ENCODE results near the gene VMAC. TPM values are rescaled to one million over a fixed set of nuclear protein-coding genes. Genes with fewer than 3 reads are reported as not detected.
"Not testable (repeated sequence)": the region's sequence is repeated elsewhere in the genome, so short reads cannot be mapped to it uniquely, and the experiment has no call there.

VMAC gene, protein sequence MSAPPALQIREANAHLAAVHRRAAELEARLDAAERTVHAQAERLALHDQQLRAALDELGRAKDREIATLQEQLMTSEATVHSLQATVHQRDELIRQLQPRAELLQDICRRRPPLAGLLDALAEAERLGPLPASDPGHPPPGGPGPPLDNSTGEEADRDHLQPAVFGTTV
- total RNA-seq (2014; rRNA removed; shearing (Covaris generic)), result 1.6 and 4.4 TPM in 2 replicates

DNA sequence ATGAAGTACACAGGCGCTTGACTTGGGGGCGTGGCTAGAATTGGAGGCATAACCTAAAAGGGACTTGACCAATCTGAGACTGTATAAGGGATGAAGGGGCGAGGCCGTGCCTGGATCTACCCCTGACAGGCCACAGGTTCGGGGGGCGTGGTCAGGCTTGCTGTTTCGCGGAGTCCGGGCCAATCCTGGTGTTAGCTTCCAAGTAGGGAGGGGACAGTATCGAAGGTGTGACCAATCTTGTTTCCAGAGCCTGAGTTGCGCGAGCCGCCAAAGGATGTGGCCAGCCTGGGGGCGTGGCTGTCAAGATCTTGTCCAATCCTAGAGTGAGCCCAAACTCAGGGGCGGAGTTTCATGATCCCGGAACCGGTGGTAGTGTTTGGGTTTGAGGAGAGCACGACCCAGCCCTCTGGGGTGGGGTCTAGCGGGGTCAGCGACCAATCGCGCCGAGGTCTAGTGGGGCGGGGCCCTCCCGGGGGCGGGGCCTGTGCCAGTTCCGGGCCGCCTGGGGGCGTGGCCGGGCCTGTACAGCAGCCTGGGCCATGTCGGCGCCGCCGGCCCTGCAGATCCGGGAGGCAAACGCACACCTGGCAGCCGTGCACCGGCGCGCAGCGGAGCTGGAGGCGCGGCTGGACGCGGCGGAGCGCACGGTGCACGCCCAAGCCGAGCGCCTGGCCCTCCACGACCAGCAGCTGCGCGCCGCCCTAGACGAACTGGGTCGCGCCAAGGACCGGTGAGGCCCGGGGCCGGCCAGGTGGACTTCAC is at the start of gene VMAC:
Gene VMAC, plus strand, starts transcription at position 521 of the 762 bp plus-strand sequence. Its CDS starts 19 bp downstream, at position 540.
- peak; percentile 100 for DNase-seq (ENCODE audit: low read depth)

DNA sequence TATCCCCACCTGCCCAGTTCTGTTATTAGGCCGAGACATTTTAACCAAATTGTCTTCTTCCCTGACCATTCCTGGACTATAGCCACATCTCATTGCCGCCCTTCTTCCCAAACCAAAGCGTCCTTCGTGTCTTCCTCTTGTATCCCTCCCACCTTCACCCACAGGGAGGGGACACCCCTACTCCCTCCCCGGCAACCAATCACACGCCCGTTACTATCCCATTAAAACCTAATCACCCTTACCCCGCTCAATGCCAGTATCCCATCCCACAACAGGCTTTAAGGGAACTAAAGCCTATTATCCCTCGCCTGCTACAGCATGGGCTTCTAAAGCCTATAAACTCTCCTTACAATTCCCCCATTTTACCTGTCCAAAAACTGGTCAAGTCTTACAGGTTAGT is 49.5 kb upstream of the VMAC start:
- DNase-seq (ENCODE audit: low read depth), result not testable (repeated sequence)

DNA sequence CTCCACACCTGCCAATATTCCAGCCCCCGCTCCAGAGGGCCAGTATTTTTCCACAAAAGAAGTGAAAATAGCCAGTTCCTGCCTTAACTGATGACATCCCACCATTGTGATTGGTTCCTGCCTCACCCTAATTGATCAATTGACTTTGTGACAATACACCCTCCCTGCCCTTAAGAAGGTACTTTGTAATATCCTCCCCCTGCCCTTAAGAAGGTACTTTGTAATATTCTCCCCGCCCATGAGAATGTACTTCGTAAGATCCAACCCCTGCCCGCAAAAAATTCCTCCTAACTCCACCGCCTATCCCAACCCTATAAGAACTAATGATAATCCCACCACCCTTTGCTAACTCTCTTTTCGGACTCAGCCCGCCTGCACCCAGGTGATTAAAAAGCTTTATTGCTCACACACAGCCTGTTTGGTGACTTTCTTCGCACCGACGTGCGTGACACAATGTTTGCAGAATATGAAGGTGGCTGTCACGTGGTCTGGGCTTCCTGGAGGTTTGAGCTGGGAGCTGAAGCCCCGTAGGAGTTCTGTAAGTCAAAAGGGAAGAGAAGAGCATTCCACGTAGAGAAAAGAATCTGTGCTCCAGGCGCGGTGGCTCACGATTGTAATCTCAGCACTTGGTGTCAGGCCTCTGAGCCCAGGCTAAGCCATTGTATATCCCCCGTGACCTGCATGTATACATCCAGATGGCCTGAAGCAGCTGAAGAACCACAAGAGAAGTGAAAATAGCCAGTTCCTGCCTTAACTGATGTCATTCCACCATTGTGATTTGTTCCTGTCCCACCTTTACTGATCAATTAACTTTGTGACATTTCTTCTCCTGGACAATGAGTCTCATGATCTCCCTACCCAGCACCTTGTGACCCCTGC is 47.2 kb upstream of the VMAC start:
- DNase-seq (ENCODE audit: low read depth), result no peak

DNA sequence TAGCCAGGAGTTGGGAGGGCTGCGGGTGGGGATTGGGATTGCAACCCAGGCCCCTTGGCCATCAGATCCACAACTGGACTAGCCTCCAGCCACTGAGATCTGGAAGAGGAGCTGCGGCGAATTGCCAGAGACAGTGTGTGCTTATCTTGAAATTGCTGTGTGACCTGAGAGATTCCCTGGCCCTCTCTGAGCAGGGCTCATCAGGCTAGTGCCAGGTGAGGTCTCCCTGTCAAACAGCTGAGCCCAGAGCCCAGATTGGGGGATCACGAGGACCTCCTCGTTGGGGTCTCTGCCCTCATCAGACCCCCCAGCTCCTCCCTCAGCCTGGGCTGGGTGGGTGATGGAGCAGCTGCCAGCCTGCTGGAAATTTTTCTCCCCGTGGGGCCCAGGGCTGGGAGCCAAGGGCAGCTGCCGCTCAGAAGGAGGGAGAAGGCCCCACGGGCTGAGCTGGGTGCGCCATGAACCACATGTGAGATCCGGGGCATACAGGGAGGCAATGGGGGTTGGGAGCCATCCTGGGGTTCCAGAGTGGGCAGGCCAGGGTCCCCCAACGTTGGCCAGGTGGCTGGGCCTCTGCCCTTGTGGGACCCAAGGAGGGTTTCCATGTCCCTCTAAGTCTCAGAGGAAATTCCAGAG is 41.5 kb upstream of the VMAC start:
- DNase-seq (ENCODE audit: low read depth), result no peak

DNA sequence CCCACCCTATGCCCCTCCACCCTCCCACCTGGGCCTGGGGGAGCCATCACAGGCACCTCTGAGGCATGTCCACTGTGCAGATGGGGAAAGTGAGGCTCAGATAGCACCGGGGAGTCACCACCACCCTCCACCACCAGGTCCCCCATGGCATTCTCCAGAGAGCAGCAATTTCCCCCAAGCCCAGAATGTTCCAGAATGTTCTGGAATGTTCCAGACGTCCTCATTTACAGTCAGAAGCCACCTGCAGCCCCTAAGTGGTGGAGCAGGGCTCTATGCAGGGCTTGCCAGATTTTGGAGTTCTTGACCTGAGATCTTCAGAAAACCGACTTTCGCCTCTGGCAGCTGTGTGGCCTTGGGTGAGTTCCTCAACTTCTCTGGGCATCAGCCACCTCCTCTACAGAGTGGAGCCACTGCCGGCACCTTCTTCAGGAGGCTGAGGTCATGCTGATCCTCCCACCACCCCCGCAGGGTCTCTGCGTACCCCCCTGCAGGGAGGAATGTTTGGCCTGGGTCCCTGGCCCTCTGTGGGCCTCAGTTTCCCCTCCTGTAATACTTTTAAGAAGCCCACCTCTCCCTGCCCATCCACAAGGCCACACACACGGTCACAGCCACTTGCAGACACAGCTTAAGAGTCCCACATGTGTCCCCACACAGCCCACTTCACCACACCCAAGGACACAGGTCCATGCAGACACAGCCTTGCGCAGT is 40.5 kb upstream of the VMAC start:
- no peak for DNase-seq (ENCODE audit: low read depth)

DNA sequence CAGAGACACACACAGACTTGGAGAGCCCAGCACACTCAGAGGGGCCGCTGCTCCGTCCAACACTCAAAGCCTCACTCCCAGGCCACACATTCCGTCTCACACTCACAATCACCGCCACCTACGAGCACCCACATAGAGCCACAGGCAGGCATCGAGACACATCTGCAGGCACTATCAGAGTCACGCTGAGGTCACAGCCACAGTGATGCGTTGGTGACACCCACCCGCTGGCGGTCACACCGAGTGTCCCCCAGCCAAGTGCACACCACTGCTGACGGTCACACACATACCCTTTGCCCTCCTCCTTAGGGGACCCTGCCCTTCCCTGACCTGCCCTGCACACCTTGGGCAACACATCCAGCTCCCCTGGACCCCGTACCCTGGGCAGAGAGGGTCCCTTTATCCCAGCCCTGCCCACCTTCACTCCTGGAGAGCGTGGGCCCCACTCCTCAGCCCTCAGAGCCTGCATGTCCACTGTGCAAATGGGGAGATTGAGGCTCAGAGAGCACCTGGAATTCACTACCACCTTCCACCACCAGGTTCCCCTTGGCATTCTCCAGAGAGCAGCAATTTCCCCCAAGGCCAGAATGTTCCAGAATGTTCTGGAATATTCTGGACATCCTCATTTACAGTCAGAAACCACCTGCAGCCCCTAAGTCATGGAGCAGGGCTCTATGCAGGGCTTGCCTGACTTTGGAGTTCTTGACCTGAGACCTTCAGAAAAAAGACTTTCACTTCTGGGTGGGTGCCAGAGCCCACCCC is 39.8 kb upstream of the VMAC start:
- DNase-seq (ENCODE audit: low read depth), result no peak

DNA sequence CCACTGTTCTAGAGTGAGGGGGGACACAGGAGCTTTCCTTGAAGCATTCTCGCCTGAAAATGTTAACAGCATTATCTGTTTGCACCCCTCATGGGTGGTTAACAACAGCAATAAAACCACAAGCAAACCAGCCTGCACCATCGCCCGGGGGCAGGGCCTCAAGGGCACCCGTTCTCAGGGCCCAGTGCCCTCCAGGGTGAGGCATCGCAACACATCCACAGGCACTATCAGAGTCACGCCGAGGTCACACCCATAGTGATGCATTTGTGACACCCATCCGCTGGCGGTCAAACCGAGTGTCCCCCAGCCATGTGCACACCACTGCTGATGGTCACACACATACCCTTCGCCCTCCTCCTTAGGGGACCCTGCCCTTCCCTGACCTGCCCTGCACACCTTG is 38.9 kb upstream of the VMAC start:
- DNase-seq (ENCODE audit: low read depth), result no peak

DNA sequence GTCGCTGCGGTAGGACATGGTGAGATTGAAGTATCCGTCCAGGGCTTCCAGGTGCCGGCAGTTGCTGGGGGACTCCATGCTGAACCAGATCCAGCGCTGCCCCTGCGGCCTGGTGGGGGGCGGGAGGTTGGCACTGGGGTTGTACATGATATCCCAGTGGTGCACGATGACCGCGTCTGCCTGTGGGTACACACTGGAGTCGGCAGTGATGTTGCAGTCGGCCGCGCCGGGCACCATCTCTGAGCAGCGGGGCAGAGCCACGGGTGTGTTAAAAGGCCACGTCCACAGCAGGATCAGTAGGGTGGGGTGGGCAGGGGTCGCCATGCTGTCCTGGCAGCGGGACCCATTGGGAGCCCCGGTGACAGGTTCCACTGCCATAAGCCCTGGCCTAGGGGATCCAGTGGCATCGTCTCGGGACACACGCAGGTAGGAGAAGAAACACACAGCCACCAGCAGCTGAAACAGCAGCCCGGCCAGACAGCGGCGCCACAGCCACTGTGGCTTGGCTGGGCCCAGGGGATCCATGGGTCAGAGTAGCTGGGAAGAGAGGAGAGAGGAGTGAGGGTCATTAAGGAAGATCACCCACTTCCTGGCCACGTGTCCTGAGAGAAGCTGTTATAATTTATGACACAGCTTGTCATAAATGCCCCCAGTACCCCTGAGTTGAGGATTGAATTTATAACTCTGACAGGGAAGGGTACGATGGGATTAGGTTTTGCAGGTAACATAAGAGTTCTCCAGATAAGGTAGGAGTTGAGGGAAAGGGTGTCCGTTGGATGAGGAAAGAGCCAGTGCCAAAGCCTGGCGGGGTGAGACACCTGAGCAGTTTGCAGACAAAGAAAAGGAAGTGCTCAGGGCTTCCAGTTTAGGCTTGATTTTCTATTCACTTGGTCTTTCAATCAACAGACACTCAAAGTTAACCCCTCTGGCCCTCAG is 37.2 kb upstream of the VMAC start:
- DNase-seq (ENCODE audit: low read depth), result no peak

DNA sequence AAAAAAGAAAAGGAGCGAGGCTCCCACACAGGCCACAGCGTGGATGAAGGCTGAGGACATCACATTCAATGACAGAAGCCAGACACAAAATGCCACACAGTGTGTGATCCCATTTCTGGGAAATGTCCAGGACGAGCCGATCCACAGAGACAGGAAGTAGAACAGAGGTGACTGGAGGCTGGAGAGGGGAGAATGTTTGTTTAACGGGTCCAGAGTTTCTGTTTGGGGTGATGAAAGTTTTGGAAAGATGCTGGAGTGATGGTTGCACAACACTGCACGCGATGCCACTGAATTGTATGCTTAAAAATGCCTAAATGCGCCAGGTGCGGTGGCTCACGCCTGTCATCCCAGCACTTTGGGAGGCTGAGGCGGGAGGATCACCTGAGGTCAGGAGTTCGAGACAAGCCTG is 33.7 kb upstream of the VMAC start:
- no peak for DNase-seq (ENCODE audit: low read depth)

DNA sequence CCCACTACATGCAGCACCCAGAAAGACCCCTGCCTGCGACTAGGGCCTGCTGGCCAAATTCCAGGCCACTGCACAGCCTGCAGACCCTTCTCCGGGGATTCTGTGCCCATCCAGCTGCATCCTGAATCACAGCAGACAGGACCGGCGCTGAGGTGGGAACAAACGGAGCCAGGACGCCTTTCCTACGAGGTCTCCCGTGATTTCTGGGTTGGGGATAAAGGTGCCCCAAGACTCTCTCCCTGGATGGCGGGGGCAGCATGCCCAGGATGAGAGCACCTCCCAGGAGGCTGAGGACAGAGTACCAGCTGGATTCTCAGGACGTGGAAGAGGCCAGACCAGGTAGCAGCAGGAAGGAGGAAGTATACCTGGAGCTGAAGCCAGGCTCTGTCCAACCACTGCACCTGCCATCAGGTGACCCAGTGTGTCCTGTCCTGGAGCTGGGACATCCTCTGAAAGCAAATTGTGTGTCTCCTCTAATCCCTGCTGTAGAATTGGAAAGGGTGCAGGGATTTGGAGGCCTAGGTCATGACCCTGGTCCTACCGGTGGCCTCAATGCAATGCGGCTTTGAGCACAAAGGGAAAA is 31.0 kb upstream of the VMAC start:
- no peak for DNase-seq (ENCODE audit: low read depth)

DNA sequence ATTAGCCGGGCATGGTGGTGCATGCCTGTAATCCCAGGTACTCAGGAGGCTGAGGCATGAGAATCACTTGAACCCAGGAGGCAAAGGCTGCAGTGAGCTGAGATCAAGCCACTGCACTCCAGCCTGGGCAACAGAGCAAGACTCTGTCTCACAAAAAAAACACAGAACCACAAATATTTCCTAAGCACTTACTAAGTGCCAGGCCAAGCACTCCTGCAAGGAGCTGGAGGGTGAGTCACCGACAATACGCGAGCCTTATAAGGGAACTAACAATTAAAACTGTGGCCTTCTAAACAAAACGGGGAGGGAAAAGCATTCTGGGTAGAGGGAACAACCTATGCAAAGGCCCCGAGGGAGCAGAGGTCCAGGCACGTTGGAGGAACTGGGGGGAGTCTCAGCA is 30.2 kb upstream of the VMAC start:
- DNase-seq (ENCODE audit: low read depth), result peak; percentile 80

DNA sequence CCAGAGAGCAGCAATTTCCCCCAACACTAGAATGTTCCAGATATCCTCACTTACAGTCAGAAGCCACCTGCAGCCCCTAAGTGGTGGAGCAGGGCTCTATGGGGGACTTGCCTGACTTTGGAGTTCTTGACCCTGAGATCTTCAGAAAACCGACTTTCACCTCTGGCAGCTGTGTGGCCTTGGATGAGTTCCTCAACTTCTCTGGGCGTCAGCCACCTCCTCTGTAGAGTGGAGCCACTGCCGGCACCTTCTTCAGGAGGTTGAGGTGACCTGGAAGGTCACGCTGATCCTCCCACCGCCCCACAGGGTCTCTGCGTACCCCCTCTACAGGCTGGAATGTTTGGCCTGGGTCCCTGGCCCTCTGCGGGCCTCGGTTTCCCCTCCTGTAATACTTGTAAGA is 27.2 kb upstream of the VMAC start:
- DNase-seq (ENCODE audit: low read depth), result no peak

DNA sequence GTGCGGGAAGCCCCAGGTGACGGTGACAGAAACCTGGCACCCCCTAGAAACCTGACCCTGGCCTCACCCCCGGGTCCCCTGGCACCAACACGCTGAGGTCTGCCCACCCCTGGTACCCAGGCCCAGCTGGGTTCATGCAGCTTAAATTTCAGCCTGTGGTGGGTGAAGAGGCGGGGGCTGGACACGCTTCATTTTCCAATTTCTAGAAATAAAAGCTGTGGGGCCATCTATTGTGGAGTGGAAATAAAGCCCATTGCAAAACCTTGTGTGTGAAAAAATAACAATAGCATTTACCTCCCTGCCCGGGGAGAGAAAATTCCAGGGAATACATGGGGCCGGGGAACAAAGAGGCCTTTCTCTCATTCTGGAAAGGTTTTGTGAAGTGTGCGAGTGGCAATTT is 26.8 kb upstream of the VMAC start:
- DNase-seq (ENCODE audit: low read depth), result no peak

DNA sequence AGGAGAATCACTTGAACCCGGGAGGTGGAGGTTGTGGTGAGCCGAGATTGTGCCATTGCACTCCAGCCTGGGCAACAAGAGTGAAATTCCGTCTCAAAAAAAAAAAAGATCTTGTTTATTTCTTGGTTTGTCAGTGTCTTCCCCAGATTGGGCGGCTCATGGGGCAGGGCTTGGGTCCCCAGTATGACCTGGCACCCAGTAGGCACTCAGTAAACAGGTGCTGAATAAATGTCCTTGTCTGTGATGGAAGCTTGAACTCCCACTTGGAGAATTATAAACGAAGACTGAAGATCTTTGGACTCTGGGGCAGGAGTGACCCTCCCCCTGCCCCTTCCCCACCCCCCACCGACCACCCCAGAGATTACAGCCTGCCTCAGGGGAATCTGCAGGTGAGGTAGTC is 24.5 kb upstream of the VMAC start:
- no peak for DNase-seq (ENCODE audit: low read depth)

DNA sequence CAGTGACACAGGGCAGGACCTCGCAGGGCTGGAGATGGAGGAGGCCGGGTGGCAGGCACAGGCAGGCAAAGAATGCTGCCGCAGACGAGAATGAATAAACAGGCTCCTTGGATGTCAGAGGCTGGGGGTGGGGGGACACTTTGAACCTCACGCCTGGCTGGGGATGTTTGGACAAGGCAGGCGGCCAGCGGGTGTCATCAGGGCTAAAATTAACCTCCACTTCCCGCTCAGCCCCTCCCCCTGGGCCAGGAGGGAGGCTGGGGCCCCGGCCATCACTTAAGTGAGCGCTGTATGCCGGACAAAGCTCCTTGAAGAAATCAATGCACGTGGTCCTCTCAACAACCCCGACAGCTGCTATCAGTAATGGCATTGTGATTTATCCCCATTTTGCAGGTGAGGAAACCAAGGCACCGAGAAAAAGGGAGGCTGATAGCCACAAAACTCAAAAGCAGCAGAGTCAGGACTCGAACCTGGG is 24.0 kb upstream of the VMAC start:
- peak; percentile 58 for DNase-seq (ENCODE audit: low read depth)

DNA sequence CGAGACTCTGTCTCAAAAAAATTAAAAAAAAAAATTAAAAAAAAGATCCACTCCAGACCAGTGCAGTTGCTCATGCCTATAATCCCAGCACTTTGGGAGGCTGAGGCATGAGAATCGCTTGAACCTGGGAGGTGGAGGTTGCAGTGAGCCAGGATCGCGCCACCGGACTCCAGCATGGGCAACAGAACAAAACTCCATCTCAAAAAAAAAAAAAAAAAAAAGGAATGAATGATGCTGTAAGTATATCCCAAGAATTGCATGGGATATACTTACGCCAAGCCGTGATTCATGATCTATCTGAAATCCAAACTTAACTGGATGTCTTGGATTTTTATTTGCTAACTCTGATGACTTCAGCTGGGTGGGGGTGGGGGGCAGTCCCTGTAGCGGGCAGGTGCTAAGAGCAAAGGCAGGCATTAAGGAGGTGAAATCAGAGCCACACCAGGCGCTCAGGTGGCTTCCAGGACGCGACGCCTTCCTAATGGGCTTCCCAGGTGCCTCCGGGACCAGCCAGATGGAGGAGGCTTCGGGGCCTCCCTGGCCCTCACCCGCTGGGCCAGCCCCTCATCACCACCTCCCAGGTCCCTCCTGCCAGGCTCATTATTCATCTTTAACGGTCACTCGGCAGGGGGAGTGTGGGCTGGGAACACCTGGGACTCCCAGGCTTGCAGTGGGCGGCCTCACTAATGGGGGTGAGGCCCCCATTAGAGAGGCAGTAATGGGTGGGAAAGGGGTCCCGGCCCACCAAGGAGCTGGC is 23.0 kb upstream of the VMAC start:
- DNase-seq (ENCODE audit: low read depth), result no peak

DNA sequence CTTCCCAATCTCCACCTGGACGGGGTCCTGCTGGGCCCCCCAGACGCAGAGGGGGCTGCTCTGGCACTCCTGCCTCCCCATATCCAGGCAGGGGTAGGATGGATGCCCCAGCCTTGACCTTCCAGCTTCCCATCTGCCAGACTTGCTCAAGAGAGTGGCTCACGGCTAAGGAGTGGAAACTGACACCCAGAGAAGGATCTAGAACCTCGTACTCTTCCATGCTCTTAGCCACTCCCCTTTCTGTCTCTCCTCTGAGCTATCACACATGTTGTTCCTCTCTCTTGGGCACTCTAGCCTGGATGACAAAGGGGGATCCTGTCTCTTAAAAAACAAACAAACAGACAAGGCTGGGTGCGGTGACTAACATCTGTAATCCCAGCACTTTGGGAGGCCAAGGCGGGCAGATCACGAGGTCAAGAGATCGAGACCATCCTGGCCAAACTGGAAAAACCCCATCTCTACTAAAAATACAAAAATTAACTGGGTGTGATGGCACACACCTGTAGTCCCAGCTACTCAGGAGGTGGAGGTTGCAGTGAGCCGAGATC is 22.2 kb upstream of the VMAC start:
- no peak for DNase-seq (ENCODE audit: low read depth)
